Left lung (tissue), 10 donors: ENCODE measurements around the gene TGM3. TPM values are rescaled to one million over a fixed set of nuclear protein-coding genes. Genes with fewer than 3 reads are reported as not detected.
A peak's percentile ranks its signal among the peaks of the same experiment; 100 is the strongest.

ENCODE experiments used
- ATAC-seq: fragments of 200-7000 bp; cut with Tn5 transposase; one replicate; pipeline ENCODE4 v1.9.1; 2020; ENCODE audit warnings: moderate library complexity
- DNase-seq, 4 donors: peaks; one replicate each; pipeline ENCODE4 v3.0.0-alpha.2; 2013 to 2020
- H3K27ac ChIP-seq, 2 donors: fragments of 200-600 bp; sonication (generic) in 1 of 2; one replicate each; pipeline versions ENCODE4 v1.5.0 to v1.8.0; 2020 to 2021
- H3K27me3 ChIP-seq, 2 donors: fragments of 200-600 bp; sonication (generic) in 1 of 2; one replicate each; pipeline versions ENCODE4 v1.5.0 to v1.8.0; 2020 to 2021
- H3K36me3 ChIP-seq, 2 donors: fragments of 200-600 bp; sonication (generic) in 1 of 2; one replicate each; pipeline versions ENCODE4 v1.5.0 to v1.8.0; 2020 to 2021
- H3K4me1 ChIP-seq, 2 donors: fragments of 200-600 bp; one replicate each; pipeline ENCODE4 v1.8.0; 2021
- H3K4me3 ChIP-seq, 2 donors: fragments of 200-600 bp; sonication (generic) in 1 of 2; one replicate each; pipeline versions ENCODE4 v1.5.0 to v1.8.0; 2020 to 2021; ENCODE audit warnings: mild to moderate bottlenecking in 1 of 2
- H3K9me3 ChIP-seq, 2 donors: fragments of 200-600 bp; sonication (generic) in 1 of 2; one replicate each; pipeline versions ENCODE4 v1.5.0 to v1.8.0; 2020 to 2021
- intact Hi-C, 2 donors: fragments of 100-400 bp; cut with DNase I; formaldehyde crosslinking; loops; one replicate each; pipeline versions ENCODE4 v1.11.2 to v1.14.2; 2022
- polyA plus RNA-seq, 6 donors: library from polyadenylated mRNA; unstranded; fragments of 120-200 nt; gene quantifications; one replicate each; pipeline ENCODE4 v1.2.1, GENCODE V29; 2013; ENCODE audit not compliant: insufficient read length in 6 of 6
- total RNA-seq, 2 donors: library from RNA; stranded (reverse); fragmentation: NEBNext Ultra II Directional; extraction: Animal tissue kit (Norgen Biotek cat#: 25700); gene quantifications; one replicate each; pipeline ENCODE4 v1.2.1, GENCODE V29; 2021
- TF ChIP-seq, protein P1 (sequence below), 2 donors: fragments of 200-600 bp; sonication (generic) in 1 of 2; IDR thresholded peaks; one replicate each; pipeline versions ENCODE4 v1.5.0 to v1.8.0; 2021; ENCODE audit warnings: antibody characterized with exemption in 2 of 2
- donor health status: DM: no; HTN: yes; CAD: no.
- donor health status: DM: no; HTN: no; CAD: no.

The TGM3 gene
- total and polyA plus RNA-seq, 8 donors: 0.20 to 0.37 (median 0.27) TPM; not detected in 3

DNA sequence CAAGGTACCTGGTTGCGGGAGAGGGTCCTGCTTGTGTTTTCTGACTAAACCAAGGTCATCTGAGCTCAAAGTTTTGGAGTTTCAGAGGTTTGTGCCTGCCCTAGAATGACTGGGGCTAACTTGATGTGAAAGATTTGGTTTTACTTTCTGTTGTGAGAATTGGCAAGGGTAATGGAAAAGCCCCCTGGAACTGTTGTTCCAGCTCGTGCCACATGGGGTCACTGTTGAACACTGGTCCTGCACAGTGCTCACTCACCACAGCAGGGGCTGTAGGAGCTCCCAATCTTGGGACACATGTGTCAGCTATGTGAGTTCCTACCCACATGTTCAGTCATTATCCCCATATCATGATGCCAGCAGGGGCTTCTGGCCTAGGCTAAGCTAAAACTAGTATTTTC lies 91.4 kb downstream of the TGM3 start:
- Histone ChIP-seq H3K4me1 (no peaks in the 10 kb centered on the region), H3K27me3 (peaks cover 0 to 19% of the 10 kb centered on the region in 2 donors), H3K4me3 (no peak overlapping the region), H3K9me3 (peaks cover 0 to 15% of the 10 kb centered on the region in 2 donors), H3K36me3 (no peaks in the 10 kb centered on the region), H3K27ac (no peak overlapping the region)
- intact Hi-C loops: no loop called here
- TF ChIP-seq, protein P1, sequence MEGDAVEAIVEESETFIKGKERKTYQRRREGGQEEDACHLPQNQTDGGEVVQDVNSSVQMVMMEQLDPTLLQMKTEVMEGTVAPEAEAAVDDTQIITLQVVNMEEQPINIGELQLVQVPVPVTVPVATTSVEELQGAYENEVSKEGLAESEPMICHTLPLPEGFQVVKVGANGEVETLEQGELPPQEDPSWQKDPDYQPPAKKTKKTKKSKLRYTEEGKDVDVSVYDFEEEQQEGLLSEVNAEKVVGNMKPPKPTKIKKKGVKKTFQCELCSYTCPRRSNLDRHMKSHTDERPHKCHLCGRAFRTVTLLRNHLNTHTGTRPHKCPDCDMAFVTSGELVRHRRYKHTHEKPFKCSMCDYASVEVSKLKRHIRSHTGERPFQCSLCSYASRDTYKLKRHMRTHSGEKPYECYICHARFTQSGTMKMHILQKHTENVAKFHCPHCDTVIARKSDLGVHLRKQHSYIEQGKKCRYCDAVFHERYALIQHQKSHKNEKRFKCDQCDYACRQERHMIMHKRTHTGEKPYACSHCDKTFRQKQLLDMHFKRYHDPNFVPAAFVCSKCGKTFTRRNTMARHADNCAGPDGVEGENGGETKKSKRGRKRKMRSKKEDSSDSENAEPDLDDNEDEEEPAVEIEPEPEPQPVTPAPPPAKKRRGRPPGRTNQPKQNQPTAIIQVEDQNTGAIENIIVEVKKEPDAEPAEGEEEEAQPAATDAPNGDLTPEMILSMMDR (IDR thresholded peaks at IDR 0.05): peak in 1 of 2 donors; percentile 34
- no peak for DNase-seq
- peak; percentile 64 for ATAC-seq

DNA sequence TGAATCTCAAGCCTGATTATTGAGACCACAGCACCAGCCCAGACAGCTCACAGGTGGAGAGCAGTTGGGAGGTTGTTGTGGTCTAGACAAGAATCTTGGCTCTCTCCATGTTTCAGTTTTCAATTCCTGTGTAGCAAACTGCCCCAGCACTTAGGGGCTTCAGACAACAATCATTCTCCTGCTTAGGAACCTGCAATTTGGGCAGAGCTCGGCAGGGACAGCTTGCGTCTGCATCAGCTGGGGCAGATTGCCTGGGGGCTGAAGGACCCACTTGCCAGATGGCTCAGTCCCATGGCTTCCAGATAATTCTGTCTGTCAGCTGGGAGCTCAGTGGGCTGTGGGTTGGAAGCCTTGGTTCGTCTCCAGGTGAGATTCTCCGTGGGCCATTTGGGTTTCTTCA lies 91.8 kb downstream of the TGM3 start:
- peaks cover 0 to 15% of the 10 kb centered on the region in 2 donors for H3K9me3 ChIP-seq
- DNase-seq (no peak), ATAC-seq (no peak)
- no peaks in the 10 kb centered on the region for H3K4me1 ChIP-seq
- H3K36me3 ChIP-seq: no peaks in the 10 kb centered on the region
- peaks cover 0 to 19% of the 10 kb centered on the region in 2 donors for H3K27me3 ChIP-seq
- TF ChIP-seq, protein P1 (IDR thresholded peaks at IDR 0.05): no peak
- intact Hi-C loops: no loop called here
- H3K27ac ChIP-seq: no peak overlapping the region
- H3K4me3 ChIP-seq: no peak overlapping the region

Other genes with a start within 250 kb of the TGM3 start
- gene STK35, start 194.2 kb upstream of the TGM3 start, total RNA-seq: 10 to 100 TPM; 15.8 to 17.2 TPM
- gene STK35, start 194.2 kb upstream of the TGM3 start, polyA plus RNA-seq: 10 to 100 TPM; 16.6 to 20.7 (median 19.0) TPM
- gene TGM6, start 84.9 kb downstream of the TGM3 start, total RNA-seq: not detected
- not detected for gene TGM6, start 84.9 kb downstream of the TGM3 start, polyA plus RNA-seq
- 100 to 1,000 TPM in 1 of 2 donors, 10 to 100 TPM in 1; 86.0 to 132 TPM for gene SNRPB, start 174.8 kb downstream of the TGM3 start, total RNA-seq
- 100 to 1,000 TPM; 106 to 131 (median 124) TPM for gene SNRPB, start 174.8 kb downstream of the TGM3 start, polyA plus RNA-seq
- 1 to 10 TPM; 8.4 to 8.6 TPM for gene ZNF343, start 212.9 kb downstream of the TGM3 start, total RNA-seq
- 10 to 100 TPM; 14.5 to 19.3 (median 15.2) TPM for gene ZNF343, start 212.9 kb downstream of the TGM3 start, polyA plus RNA-seq
- gene TMC2, start 240.6 kb downstream of the TGM3 start, total RNA-seq: under 1 TPM in 1 of 2 donors, not detected in 1; 0.24 TPM
- gene TMC2, start 240.6 kb downstream of the TGM3 start, polyA plus RNA-seq: under 1 TPM; 0.10 to 0.37 (median 0.18) TPM